Measurements from ENCODE around the gene PML.
"Not testable (repeated sequence)": the region's sequence is repeated elsewhere in the genome, so short reads cannot be mapped to it uniquely, and the experiment has no call there.

PML gene

DNA sequence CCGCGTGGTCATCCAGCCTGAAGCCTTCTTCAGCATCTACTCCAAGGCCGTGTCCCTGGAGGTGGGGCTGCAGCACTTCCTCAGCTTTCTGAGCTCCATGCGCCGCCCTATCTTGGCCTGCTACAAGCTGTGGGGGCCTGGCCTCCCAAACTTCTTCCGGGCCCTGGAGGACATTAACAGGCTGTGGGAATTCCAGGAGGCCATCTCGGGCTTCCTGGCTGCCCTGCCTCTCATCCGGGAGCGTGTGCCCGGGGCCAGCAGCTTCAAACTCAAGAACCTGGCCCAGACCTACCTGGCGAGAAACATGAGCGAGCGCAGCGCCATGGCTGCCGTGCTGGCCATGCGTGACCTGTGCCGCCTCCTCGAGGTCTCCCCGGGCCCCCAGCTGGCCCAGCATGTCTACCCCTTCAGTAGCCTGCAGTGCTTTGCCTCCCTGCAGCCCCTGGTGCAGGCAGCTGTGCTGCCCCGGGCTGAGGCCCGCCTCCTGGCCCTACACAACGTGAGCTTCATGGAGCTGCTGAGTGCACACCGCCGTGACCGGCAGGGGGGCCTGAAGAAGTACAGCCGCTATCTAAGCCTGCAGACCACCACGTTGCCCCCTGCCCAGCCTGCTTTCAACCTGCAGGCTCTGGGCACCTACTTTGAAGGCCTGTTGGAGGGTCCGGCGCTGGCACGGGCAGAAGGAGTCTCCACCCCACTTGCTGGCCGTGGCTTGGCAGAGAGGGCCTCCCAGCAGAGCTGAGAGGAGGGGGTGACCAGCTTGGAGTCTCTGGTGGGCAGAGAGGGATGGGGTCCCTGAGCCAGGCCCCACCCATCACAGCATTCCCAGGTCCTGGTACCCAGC is 50.0 kb downstream of the PML start:
- DNase-seq (ENCODE audit: low spot score in 2 of 2), result no peak
- Mint-ChIP-seq H3K9me3 (no peaks in the 10 kb centered on the region), H3K27me3 (no peaks in the 10 kb centered on the region), H3K4me1 (peaks cover 11% of the 10 kb centered on the region), H3K36me3 (ENCODE audit: insufficient read depth) (peaks cover 3% of the 10 kb centered on the region), H3K27ac (ENCODE audit: low read depth) (no peak overlapping the region), H3K4me3 (no peak overlapping the region)
- ATAC-seq (replicated peaks; ENCODE audit: extremely low read depth, poor library complexity, severe bottlenecking), result no peak

- Mint-ChIP-seq H3K36me3 (ENCODE audit: insufficient read depth) (peaks cover 3% of the 10 kb centered on the region), H3K27ac (ENCODE audit: low read depth) (no peak overlapping the region), H3K4me3 (no peak overlapping the region), H3K27me3 (no peaks in the 10 kb centered on the region), H3K9me3 (no peaks in the 10 kb centered on the region), H3K4me1 (peaks cover 11% of the 10 kb centered on the region)
- ATAC-seq (replicated peaks; ENCODE audit: extremely low read depth, poor library complexity, severe bottlenecking) (no peak), DNase-seq (ENCODE audit: low spot score in 2 of 2) (no peak)
These were observed 50.7 kb downstream of the PML start for GRCh38 chr15:74045184-74045583.

DNA sequence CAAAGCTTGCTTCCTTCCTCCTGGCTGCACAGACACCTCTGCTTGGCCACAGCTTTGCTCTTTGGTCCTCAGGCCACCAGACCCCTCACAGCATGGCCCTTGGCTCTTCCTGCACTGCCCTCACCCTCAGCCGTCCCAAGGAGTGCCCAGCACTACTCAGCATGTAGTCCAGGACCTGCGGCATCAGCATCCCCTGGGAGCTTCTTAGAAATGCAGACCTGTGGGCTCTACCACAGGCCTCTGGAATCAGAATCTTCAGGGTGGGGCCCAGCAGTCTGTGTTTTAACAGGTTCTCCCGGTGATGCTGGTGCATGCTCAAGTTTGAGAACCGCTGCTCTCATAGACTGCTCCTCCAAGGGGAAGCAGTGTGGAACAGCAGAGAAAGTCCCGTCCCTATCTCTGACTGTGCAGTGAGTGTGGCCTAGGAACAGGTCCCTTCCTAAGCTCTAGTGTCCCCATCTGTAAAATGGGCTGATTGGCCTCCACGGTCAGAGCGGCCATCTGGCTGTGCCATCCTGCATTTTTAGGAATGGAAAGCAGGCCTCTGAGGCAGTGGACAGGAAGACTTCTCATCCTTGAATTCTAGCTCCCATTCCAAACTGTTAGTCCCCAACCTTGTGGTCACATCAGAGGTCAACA is 51.2 kb downstream of the PML start:
- H3K9me3 Mint-ChIP-seq, result no peaks in the 10 kb centered on the region
- peaks cover 2% of the 10 kb centered on the region for H3K36me3 Mint-ChIP-seq (ENCODE audit: insufficient read depth)
- no peak overlapping the region for H3K4me3 Mint-ChIP-seq
- no peaks in the 10 kb centered on the region for H3K27me3 Mint-ChIP-seq
- no peak overlapping the region for H3K27ac Mint-ChIP-seq (ENCODE audit: low read depth)
- DNase-seq (ENCODE audit: low spot score in 2 of 2), result no peak
- no peak for ATAC-seq (replicated peaks; ENCODE audit: extremely low read depth, poor library complexity, severe bottlenecking)
- peaks cover 11% of the 10 kb centered on the region for H3K4me1 Mint-ChIP-seq

GRCh38 chr15:74046275-74046674 is 51.8 kb downstream of the PML start:
- Mint-ChIP-seq H3K4me1 (peaks cover 11% of the 10 kb centered on the region), H3K4me3 (no peak overlapping the region), H3K27ac (ENCODE audit: low read depth) (no peak overlapping the region), H3K36me3 (ENCODE audit: insufficient read depth) (peaks cover 2% of the 10 kb centered on the region), H3K9me3 (no peaks in the 10 kb centered on the region), H3K27me3 (no peaks in the 10 kb centered on the region)
- no peak for ATAC-seq (replicated peaks; ENCODE audit: extremely low read depth, poor library complexity, severe bottlenecking)
- no peak for DNase-seq (ENCODE audit: low spot score in 2 of 2)

DNA sequence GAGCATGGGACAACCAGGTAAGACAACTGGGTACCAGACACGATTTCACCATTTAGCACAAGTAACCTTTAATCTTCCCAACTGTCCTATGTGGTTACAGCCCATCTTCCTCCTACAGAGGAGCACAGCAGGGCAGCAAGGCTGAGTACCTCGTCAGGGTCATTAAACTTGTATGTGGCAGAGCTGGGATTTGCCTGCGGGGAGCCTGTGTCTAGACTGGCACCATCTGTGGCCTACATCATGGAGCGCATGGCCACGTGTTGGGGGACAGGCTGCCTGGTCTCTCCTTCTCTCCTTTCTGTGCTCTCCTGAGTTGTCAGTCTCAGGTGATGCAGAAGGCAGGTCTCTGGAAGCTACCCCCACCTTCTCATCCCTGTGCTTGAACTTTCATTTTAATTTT is 55.6 kb downstream of the PML start:
- ATAC-seq (replicated peaks; ENCODE audit: extremely low read depth, poor library complexity, severe bottlenecking), result no peak
- peaks cover 2% of the 10 kb centered on the region for H3K36me3 Mint-ChIP-seq (ENCODE audit: insufficient read depth)
- H3K27ac Mint-ChIP-seq (ENCODE audit: low read depth), result no peak overlapping the region
- DNase-seq (ENCODE audit: low spot score in 2 of 2), result no peak
- H3K4me1 Mint-ChIP-seq, result peaks cover 11% of the 10 kb centered on the region
- no peaks in the 10 kb centered on the region for H3K27me3 Mint-ChIP-seq
- H3K4me3 Mint-ChIP-seq, result no peak overlapping the region
- no peaks in the 10 kb centered on the region for H3K9me3 Mint-ChIP-seq

GRCh38 chr15:74050556-74051234 is 56.2 kb downstream of the PML start:
- H3K36me3 Mint-ChIP-seq (ENCODE audit: insufficient read depth), result peaks cover 2% of the 10 kb centered on the region
- H3K27ac Mint-ChIP-seq (ENCODE audit: low read depth), result no peak overlapping the region
- no peak overlapping the region for H3K4me3 Mint-ChIP-seq
- ATAC-seq (replicated peaks; ENCODE audit: extremely low read depth, poor library complexity, severe bottlenecking) (no peak), DNase-seq (ENCODE audit: low spot score in 2 of 2) (no peak)
- H3K4me1 Mint-ChIP-seq, result peaks cover 11% of the 10 kb centered on the region
- no peaks in the 10 kb centered on the region for H3K9me3 Mint-ChIP-seq
- no peaks in the 10 kb centered on the region for H3K27me3 Mint-ChIP-seq

DNA sequence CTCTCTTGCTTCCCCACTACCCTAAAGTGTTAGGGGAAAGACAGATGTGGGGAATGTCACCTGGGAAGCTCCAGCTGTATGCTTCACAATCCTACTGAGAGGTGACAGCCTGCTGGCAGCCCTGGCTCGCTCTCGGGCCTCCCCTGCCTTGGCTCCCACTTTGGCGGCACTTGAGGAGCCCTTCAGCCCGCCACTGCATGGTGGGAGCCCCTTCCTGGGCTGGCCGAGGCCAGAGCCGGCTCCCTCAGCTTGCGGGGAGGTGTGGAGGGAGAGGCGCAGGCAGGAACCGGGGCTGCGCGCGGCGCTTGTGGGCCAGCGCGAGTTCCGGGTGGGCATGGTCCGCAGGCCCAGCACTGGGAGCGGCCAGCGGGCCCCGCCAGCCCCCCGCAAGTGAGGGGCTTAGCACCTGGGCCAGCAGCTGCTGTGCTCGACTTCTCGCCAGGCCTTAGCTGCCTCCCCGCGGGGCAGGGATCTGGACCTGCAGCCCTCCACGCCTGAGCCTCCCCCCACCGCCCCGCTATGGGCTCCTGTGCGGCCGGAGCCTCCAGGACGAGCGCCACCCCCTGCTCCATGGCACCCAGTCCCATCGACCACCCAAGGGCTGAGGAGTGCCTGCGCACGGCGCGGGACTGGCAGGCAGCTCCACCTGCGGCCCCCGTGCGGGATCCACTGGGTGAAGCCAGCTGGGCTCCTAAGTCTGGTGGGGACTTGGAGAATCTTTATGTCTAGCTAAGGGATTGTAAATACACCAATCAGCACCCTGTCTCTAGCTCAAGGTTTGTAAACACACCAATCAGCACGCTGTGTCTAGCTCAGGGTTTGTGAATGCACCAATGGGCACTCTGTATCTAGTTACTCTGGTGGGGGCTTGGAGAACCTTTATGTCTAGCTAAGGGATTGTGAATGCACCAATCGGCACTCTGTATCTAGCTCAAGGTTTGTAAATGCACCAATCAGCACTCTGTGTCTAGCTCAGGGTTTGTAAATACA is 58.0 kb downstream of the PML start:
- H3K9me3 Mint-ChIP-seq; H3K27ac Mint-ChIP-seq (ENCODE audit: low read depth); H3K4me3 Mint-ChIP-seq; H3K36me3 Mint-ChIP-seq (ENCODE audit: insufficient read depth); DNase-seq (ENCODE audit: low spot score in 2 of 2); H3K4me1 Mint-ChIP-seq; H3K27me3 Mint-ChIP-seq; ATAC-seq (replicated peaks; ENCODE audit: extremely low read depth, poor library complexity, severe bottlenecking): not testable (repeated sequence)

DNA sequence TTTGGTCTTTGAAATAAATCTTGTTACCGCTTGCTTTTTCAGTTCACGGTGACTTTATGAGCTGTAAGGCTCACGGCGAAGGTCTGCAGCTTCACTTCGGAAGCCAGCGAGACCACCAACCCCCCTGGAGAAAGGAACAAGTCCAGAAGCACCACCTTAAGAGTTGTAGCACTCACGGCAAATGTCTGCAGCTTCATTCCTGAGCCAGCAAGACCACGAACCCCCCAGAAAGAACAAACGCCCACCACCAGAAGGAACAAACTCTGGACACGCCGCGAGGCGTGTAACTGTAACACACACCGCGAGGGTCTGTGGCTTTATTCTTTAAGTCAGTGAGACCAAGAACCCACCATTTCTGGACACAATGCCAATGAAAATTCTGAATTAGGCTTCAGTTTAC is 59.0 kb downstream of the PML start:
- ATAC-seq (replicated peaks; ENCODE audit: extremely low read depth, poor library complexity, severe bottlenecking) (no peak), DNase-seq (ENCODE audit: low spot score in 2 of 2) (no peak)
- H3K4me1 Mint-ChIP-seq, result peaks cover under 1% of the 10 kb centered on the region
- H3K36me3 Mint-ChIP-seq (ENCODE audit: insufficient read depth), result peaks cover 3% of the 10 kb centered on the region
- H3K27me3 Mint-ChIP-seq, result no peaks in the 10 kb centered on the region
- no peak overlapping the region for H3K4me3 Mint-ChIP-seq
- no peak overlapping the region for H3K27ac Mint-ChIP-seq (ENCODE audit: low read depth)
- no peaks in the 10 kb centered on the region for H3K9me3 Mint-ChIP-seq

DNA sequence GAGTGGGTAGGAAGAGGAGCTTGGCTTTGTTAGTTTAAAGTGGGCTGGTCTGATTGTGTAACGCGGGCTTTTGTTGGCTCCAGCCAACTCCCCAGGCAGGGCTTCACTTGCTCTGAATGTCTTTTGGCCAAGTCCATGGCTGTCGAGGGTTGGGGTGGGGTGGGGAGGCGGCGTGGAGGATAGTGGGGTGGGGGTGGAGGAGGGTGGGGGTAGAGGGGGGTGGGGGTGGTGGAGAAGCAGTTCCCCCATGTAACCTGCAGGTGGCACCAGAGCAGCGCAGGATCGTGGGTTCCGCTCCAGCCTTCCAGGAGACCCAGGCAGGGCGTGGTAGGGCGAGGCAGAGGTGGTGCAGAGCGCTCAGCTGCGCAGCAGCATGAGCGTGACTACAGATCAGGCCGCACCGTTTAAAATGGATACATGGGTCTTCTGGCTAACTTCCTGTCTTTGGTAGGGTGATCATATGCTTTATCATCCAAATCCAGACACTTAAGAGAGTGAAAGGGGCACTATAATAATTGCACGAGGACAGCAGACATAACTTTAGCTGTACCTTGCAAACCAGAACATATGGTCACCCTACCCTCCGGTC is 59.5 kb downstream of the PML start:
- Mint-ChIP-seq H3K36me3 (ENCODE audit: insufficient read depth) (peaks cover 3% of the 10 kb centered on the region), H3K9me3 (no peaks in the 10 kb centered on the region), H3K4me1 (no peaks in the 10 kb centered on the region), H3K27ac (ENCODE audit: low read depth) (no peak overlapping the region), H3K27me3 (no peaks in the 10 kb centered on the region), H3K4me3 (no peak overlapping the region)
- DNase-seq (ENCODE audit: low spot score in 2 of 2), result peak; percentile 21 to 41
- peak; percentile 54 for ATAC-seq (replicated peaks; ENCODE audit: extremely low read depth, poor library complexity, severe bottlenecking)

- Mint-ChIP-seq H3K9me3 (no peaks in the 10 kb centered on the region), H3K4me1 (peaks cover 6% of the 10 kb centered on the region), H3K4me3 (no peak overlapping the region), H3K27me3 (no peaks in the 10 kb centered on the region), H3K36me3 (ENCODE audit: insufficient read depth) (peaks cover 3% of the 10 kb centered on the region), H3K27ac (ENCODE audit: low read depth) (no peak overlapping the region)
- no peak for DNase-seq (ENCODE audit: low spot score in 2 of 2)
- ATAC-seq (replicated peaks; ENCODE audit: extremely low read depth, poor library complexity, severe bottlenecking), result no peak
These were observed 61.3 kb downstream of the PML start for GRCh38 chr15:74055804-74056203.

GRCh38 chr15:74056330-74056729 is 61.8 kb downstream of the PML start:
- H3K4me3 Mint-ChIP-seq; DNase-seq (ENCODE audit: low spot score in 2 of 2); H3K36me3 Mint-ChIP-seq (ENCODE audit: insufficient read depth); ATAC-seq (replicated peaks; ENCODE audit: extremely low read depth, poor library complexity, severe bottlenecking); H3K27me3 Mint-ChIP-seq; H3K4me1 Mint-ChIP-seq; H3K9me3 Mint-ChIP-seq; H3K27ac Mint-ChIP-seq (ENCODE audit: low read depth): not testable (repeated sequence)
